Activated gamma-delta T cell treated with Interleukin-2 at 50 U/mL for 16 hours (primary cell): ENCODE results near the gene MCTP1.

Experiments
- DNase-seq: peaks from one replicate; pipeline ENCODE4 v3.0.0-alpha.2; 2020

Gene MCTP1

GRCh38 chr5:94689908-94690307, 595.0 kb downstream of the MCTP1 start:
- DNase-seq: no peak

DNA sequence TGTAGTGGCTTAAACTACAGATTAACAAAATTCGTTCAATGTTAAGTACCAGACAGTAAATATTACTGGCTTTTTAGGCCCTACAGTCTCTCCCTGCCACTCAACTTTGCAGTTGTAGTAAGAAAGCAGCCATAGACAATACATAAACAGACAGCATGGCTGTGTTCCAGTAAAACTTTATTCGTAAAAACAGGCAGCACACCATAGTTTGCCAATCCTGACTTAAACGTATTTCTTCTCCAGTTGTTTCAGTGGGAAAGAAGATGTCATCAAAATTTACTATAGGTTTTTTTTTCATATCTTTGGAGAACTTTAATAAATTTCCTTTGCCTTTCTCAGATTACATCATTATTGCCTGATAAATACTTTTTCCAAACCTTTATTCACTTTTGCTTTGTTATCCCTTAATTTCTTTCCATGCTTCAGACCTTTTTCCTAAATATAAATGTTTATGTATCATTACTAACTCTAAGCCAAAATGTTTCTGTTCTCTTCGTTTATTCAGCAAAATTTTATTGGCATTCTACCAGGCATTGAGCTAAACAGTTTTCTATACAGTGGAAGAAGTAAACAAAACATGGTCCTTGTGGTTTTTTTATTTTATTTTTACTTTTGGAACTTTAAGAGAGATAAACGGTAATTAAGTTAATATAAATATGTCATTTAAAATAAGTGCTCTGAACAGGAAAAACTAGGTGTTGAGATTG, 601.9 kb downstream of the MCTP1 start:
- DNase-seq: no peak

- DNase-seq: no peak
Measured at GRCh38 chr5:94675965-94676618, 608.8 kb downstream of the MCTP1 start.

GRCh38 chr5:94674490-94675382, 610.2 kb downstream of the MCTP1 start:
- no peak for DNase-seq

DNA sequence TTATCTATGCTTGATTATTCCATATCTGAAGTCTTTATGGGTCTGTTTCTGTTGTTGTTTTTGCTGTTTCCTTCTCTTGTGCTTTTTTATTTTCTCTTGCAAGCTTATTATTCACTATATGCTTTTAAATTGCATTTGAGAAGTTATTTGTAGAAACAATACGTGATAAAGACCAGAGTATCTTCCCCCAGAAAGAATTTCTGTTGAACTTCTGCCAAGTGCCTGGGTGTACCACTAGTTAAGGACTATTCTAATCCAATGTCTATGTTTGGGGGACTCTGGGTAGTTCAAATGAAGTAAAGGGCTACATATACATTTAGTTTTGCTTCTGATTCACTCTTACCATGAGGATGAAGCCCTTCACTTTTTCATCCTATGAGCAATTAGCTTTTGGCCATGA, 612.1 kb downstream of the MCTP1 start:
- DNase-seq: no peak

DNA sequence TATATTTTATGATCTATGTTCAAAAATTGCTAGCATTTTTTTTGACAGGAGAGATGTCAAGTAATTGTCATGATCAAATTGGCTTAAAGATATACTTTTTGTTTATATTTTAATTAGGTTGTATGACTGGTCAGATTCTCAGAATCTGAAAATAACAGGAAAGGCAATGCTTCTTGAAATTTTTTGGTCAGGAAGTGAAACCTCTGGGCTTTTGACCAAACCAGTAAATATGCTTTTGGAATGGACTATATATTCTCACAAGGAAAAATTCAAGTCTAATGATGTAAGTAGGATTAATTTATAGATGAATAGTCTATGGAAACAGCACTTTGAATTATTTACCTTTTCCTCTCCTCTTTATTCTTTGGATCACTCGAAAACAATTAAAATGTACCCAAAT, 614.2 kb downstream of the MCTP1 start:
- no peak for DNase-seq

DNA sequence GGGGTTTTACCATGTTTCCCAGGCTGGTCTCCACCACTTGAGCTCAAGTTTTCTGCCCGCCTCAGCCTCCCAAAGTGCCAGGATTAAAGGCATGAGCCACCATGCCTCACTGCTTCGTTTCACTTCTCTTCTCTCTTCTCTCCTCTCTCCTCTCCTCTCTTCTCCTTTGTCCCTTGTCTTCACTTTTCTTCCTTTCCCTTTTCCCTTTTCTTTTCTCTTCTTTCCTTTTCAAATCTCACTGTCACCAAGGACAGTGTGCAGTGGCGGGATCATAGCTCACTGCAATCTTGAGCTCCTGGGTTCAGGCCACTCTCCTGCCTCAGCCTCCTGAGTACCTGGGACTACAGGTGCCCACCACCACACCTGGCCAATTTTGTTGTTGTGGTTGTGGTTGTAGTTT, 617.0 kb downstream of the MCTP1 start:
- no peak for DNase-seq

DNA sequence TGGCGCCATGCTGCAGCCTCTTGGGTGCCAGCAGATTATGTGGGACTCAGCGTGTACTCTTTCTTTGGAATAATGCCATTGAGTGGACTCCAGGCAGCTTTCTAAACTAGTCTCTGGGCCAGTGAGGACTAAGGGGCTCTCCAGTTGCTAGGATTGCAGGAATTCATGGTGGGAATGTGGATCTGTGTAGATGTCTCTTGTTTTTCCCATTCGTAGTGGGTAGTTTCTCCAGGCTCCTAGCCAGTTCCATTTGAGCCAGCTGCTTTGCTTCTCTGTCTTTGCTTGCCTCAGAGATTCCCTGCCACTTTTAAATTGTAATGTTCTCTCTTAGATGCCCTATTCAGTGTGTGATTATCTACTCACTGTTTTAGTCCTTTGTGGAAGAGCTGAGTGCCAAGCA, 623.8 kb downstream of the MCTP1 start:
- DNase-seq: no peak

GRCh38 chr5:94660506-94660905, 624.4 kb downstream of the MCTP1 start:
- DNase-seq: no peak

GRCh38 chr5:94658272-94658671, 626.6 kb downstream of the MCTP1 start:
- DNase-seq: no peak
